Neural cell (in vitro differentiated cells): ENCODE measurements around the gene KATNAL2. TPM values are rescaled to one million over a fixed set of nuclear protein-coding genes. Genes with fewer than 3 reads are reported as not detected.

Experiments used
- H2AFZ ChIP-seq: fragments of 200-600, 300-800 bp; sonication (generic), shearing (Covaris generic); 2 replicates; pipeline ENCODE4 v1.6.0; 2014; ENCODE audit warnings: low read depth, mild to moderate bottlenecking, antibody characterized with exemption, low read length, moderate library complexity
- H3F3A ChIP-seq: fragments of 200-600 bp; shearing (Covaris generic); 2 replicates; pipeline ENCODE4 v1.6.1; 2016; ENCODE audit warnings: mild to moderate bottlenecking, moderate library complexity, mixed read lengths, antibody characterized with exemption, low read length; ENCODE audit not compliant: insufficient read depth, poor library complexity, severe bottlenecking
- H3K27ac ChIP-seq: fragments of 200-600, 300-800 bp; sonication (generic), shearing (Covaris generic); 2 replicates; pipeline ENCODE4 v1.5.1; 2014; ENCODE audit warnings: mild to moderate bottlenecking, low read length, moderate library complexity
- H3K27me3 ChIP-seq: fragments of 300-800, 200-600 bp; sonication (generic), shearing (Covaris generic); 2 replicates; pipeline ENCODE4 v1.6.0; 2014; ENCODE audit warnings: mild to moderate bottlenecking, low read depth, low read length, moderate library complexity; ENCODE audit not compliant: insufficient read depth
- H3K36me3 ChIP-seq: fragments of 300-800, 200-600 bp; sonication (generic), shearing (Covaris generic); 2 replicates; pipeline ENCODE4 v1.5.1; 2014; ENCODE audit warnings: mild to moderate bottlenecking, antibody characterized with exemption, low read length, moderate library complexity; ENCODE audit not compliant: insufficient read depth
- H3K4me2 ChIP-seq: fragments of 300-800, 200-600 bp; sonication (generic), shearing (Covaris generic); 2 replicates; pipeline ENCODE4 v1.6.0; 2014; ENCODE audit warnings: mild to moderate bottlenecking, low read length
- H3K4me3 ChIP-seq: fragments of 300-800, 200-600 bp; sonication (generic), shearing (Covaris generic); 2 replicates; pipeline ENCODE4 v1.5.1; 2014; ENCODE audit warnings: mild to moderate bottlenecking, low read length, moderate library complexity
- H3K79me2 ChIP-seq: fragments of 200-600 bp; shearing (Covaris generic); replicated peaks from 2 replicates; pipeline ENCODE4 v1.6.0; 2014; ENCODE audit warnings: mild to moderate bottlenecking, low read length, moderate library complexity; ENCODE audit not compliant: insufficient read depth
- H3K9ac ChIP-seq: fragments of 300-800, 200-600 bp; sonication (generic), shearing (Covaris generic); 2 replicates; pipeline ENCODE4 v1.6.1; 2016; ENCODE audit warnings: mild to moderate bottlenecking, low read length, mixed read lengths
- H3K9me2 ChIP-seq: fragments of 200-600 bp; shearing (Covaris generic); 2 replicates; pipeline ENCODE4 v1.6.1; 2016; ENCODE audit warnings: mild to moderate bottlenecking, low read length, mixed read lengths; ENCODE audit not compliant: insufficient read depth
- H3K9me3 ChIP-seq: fragments of 200-600, 300-800 bp; sonication (generic), shearing (Covaris generic); 2 replicates; pipeline ENCODE4 v1.6.1; 2016; ENCODE audit warnings: mild to moderate bottlenecking, mixed run types, low read length, moderate library complexity, mixed read lengths
- H4K20me1 ChIP-seq: fragments of 200-600 bp; shearing (Covaris generic); 2 replicates; pipeline ENCODE4 v1.6.1; 2016; ENCODE audit warnings: mild to moderate bottlenecking, mixed run types; ENCODE audit not compliant: insufficient read depth
- EP300 ChIP-seq: fragments of 450-650 bp; conservative IDR thresholded peaks from 2 replicates; pipeline ENCODE4 v1.6.1; 2014; ENCODE audit warnings: antibody characterized with exemption, mild to moderate bottlenecking, moderate library complexity; ENCODE audit not compliant: poor library complexity, severe bottlenecking
- EZH2 ChIP-seq: fragments of 200-600, 300-800 bp; shearing (Covaris generic), sonication (generic); IDR thresholded peaks from 2 replicates; pipeline ENCODE4 v1.6.1; 2014; ENCODE audit warnings: antibody characterized with exemption, low read length, borderline replicate concordance, mild to moderate bottlenecking; ENCODE audit not compliant: insufficient read depth, poor library complexity, severe bottlenecking
- MXI1 ChIP-seq: fragments of 450-650 bp; conservative IDR thresholded peaks from 2 replicates; pipeline ENCODE4 v1.6.1; 2014; ENCODE audit warnings: antibody characterized with exemption, mild to moderate bottlenecking; ENCODE audit not compliant: poor library complexity, severe bottlenecking
- POLR2AphosphoS5 ChIP-seq: IDR thresholded peaks from 2 replicates; pipeline ENCODE4 v1.6.1; 2012
- RAD21 ChIP-seq: fragments of 450-650 bp; conservative IDR thresholded peaks from 2 replicates; pipeline ENCODE4 v1.6.1; 2014; ENCODE audit warnings: antibody characterized with exemption, mild to moderate bottlenecking, moderate library complexity
- SMC3 ChIP-seq: fragments of 450-650 bp; conservative IDR thresholded peaks from 2 replicates; pipeline ENCODE4 v1.6.1; 2014; ENCODE audit warnings: antibody characterized with exemption, mild to moderate bottlenecking, moderate library complexity; ENCODE audit not compliant: poor library complexity
- TAF1 ChIP-seq: IDR thresholded peaks from 2 replicates; pipeline ENCODE4 v1.6.1; 2012; ENCODE audit warnings: low read depth
- polyA plus RNA-seq: library from polyadenylated mRNA; depleted of rRNA; stranded (reverse); fragments of >200 nt; gene quantifications from 2 replicates; pipeline ENCODE4 v1.2.3, GENCODE V29; 2014
- TF ChIP-seq, protein P1 (sequence below): IDR thresholded peaks from 2 replicates; pipeline ENCODE4 v1.6.1; 2012; ENCODE audit warnings: borderline replicate concordance
- TF ChIP-seq, protein P2 (sequence below): fragments of 450-650 bp; IDR thresholded peaks from 2 replicates; pipeline ENCODE4 v1.5.1; 2014; ENCODE audit warnings: antibody characterized with exemption, mild to moderate bottlenecking, moderate library complexity; ENCODE audit not compliant: poor library complexity, severe bottlenecking

The KATNAL2 gene
- polyA plus RNA-seq, 1 donor from 2014 or later, result 1.4 TPM

DNA sequence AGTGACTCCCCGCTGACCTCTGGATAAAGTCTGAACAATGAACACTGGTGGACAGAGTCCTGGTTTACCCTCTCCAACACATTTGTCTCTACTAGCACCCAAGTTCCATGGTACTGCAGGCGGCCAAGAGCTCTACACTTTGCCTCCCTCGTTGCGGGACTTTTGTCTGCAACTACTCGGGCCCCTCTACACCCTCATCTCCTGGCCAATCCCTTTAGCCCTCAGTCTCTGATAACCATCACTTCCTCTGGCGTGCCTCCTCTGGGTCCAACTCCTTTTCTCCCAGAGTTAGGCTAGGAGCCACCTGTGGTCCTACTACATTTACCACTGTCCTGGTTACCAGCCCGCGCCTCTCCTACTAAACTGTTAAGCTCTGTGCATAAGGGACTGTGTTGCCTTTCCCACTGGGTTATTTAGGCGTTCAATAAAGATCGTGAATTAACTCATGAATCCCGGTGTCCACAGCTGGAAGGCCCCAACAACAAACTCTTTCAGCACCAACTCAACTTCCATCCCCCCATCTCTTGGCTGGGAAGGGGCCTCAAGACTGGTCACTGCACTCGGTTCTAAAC, 232.1 kb downstream of the KATNAL2 start:
- Histone ChIP-seq H3K27ac (peak overlapping the region; percentile 86), H3K9me3 (no peaks in the 10 kb centered on the region), H2AFZ (peak overlapping the region; percentile 97), H3K4me3 (peak overlapping the region; percentile 85), H4K20me1 (no peaks in the 10 kb centered on the region), H3K36me3 (no peaks in the 10 kb centered on the region), H3K27me3 (no peaks in the 10 kb centered on the region), H3K79me2 (peaks cover 40% of the 10 kb centered on the region), H3F3A (peaks cover 6% of the 10 kb centered on the region), H3K4me2 (peak overlapping the region; percentile 38), H3K9me2 (no peaks in the 10 kb centered on the region), H3K9ac (peak overlapping the region; percentile 86)
- TF ChIP-seq SMC3, result no peak
- TF ChIP-seq, protein P1, sequence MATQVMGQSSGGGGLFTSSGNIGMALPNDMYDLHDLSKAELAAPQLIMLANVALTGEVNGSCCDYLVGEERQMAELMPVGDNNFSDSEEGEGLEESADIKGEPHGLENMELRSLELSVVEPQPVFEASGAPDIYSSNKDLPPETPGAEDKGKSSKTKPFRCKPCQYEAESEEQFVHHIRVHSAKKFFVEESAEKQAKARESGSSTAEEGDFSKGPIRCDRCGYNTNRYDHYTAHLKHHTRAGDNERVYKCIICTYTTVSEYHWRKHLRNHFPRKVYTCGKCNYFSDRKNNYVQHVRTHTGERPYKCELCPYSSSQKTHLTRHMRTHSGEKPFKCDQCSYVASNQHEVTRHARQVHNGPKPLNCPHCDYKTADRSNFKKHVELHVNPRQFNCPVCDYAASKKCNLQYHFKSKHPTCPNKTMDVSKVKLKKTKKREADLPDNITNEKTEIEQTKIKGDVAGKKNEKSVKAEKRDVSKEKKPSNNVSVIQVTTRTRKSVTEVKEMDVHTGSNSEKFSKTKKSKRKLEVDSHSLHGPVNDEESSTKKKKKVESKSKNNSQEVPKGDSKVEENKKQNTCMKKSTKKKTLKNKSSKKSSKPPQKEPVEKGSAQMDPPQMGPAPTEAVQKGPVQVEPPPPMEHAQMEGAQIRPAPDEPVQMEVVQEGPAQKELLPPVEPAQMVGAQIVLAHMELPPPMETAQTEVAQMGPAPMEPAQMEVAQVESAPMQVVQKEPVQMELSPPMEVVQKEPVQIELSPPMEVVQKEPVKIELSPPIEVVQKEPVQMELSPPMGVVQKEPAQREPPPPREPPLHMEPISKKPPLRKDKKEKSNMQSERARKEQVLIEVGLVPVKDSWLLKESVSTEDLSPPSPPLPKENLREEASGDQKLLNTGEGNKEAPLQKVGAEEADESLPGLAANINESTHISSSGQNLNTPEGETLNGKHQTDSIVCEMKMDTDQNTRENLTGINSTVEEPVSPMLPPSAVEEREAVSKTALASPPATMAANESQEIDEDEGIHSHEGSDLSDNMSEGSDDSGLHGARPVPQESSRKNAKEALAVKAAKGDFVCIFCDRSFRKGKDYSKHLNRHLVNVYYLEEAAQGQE, result peak; percentile 0

DNA sequence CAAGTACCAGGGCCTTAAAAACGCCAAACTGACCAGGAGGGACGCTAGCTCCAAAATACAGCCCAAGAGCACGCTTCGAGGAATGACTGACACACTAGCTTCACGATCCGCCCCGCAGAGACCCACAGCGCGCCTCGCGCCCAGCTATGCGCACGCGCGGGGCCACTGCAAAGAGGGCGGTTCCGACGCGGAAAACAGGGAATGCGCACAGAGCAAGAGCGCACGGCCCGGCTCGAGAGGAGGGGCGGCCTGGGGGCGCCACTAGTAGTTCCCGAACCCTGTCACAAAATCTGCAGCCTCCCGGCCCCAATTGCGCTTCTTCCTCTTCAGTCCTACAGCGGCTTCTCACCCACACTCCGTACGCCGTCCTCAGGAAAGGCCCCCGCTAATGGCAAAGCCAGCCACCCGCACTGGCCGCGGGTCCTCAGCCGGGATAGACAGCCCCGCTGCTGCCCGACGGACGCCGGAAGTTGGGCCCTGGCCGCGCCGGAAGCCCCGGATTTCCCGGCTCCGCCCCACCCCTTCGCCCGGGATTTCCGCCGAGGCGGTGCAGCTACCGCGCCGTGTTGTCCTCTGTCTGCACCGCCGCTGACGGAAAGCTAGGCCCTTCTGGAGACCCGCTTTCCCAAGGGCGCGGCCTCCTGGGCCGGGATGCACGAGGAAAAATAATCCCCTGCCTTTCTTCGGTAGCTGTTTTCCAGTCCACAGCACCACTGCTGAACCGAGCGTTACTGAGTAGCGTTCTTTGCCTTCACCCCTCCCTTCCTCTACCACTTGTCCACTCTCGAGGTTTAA, 232.8 kb downstream of the KATNAL2 start, which contains the start of gene HDHD2:
TSS of gene HDHD2 (minus strand) at position 472 of the 795 bp plus-strand sequence. CDS start 14,061 bp downstream, outside the sequence.
- Histone ChIP-seq H3K9me2 (no peaks in the 10 kb centered on the region), H2AFZ (peak within 1 kb of the TSS; percentile 97), H3K9me3 (no peaks in the 10 kb centered on the region), H3K27ac (peak within 1 kb of the TSS; percentile 86), H4K20me1 (no peaks in the 10 kb centered on the region), H3K27me3 (no peaks in the 10 kb centered on the region), H3K36me3 (no peaks in the 10 kb centered on the region), H3K4me3 (peak within 1 kb of the TSS; percentile 85), H3K79me2 (peaks cover 33% of the 10 kb centered on the region), H3K9ac (peak within 1 kb of the TSS; percentile 86), H3K4me2 (peak within 1 kb of the TSS; percentile 83), H3F3A (peaks cover 6% of the 10 kb centered on the region)
- peak; percentile 9 for TF ChIP-seq RAD21
- peak; percentile 58 for TF ChIP-seq EP300
- TF ChIP-seq EZH2, result no peak
- no peak for TF ChIP-seq SMC3
- TF ChIP-seq, protein P1, result peak; percentile 83
- peak; percentile 92 for TF ChIP-seq POLR2AphosphoS5
- TF ChIP-seq, protein P2, sequence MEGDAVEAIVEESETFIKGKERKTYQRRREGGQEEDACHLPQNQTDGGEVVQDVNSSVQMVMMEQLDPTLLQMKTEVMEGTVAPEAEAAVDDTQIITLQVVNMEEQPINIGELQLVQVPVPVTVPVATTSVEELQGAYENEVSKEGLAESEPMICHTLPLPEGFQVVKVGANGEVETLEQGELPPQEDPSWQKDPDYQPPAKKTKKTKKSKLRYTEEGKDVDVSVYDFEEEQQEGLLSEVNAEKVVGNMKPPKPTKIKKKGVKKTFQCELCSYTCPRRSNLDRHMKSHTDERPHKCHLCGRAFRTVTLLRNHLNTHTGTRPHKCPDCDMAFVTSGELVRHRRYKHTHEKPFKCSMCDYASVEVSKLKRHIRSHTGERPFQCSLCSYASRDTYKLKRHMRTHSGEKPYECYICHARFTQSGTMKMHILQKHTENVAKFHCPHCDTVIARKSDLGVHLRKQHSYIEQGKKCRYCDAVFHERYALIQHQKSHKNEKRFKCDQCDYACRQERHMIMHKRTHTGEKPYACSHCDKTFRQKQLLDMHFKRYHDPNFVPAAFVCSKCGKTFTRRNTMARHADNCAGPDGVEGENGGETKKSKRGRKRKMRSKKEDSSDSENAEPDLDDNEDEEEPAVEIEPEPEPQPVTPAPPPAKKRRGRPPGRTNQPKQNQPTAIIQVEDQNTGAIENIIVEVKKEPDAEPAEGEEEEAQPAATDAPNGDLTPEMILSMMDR, result peak; percentile 37
- TF ChIP-seq MXI1, result peak; percentile 69
- TF ChIP-seq TAF1, result peak; percentile 75
